HepG2 (cell line): ENCODE measurements around the gene LRRC8D. TPM values are rescaled to one million over a fixed set of nuclear protein-coding genes. Genes with fewer than 3 reads are reported as not detected.

Source experiments
- ASH2L ChIP-seq: fragments of 300-600, 200-600 bp; sonication (generic); IDR thresholded peaks from 2 replicates; pipeline ENCODE4 v1.7.0; 2017; ENCODE audit warnings: low read depth, mild to moderate bottlenecking, moderate library complexity, mixed read lengths, low read length; ENCODE audit not compliant: insufficient read length
- EHMT2 ChIP-seq: fragments of 200-600 bp; sonication (generic); IDR thresholded peaks from 2 replicates; pipeline ENCODE4 v1.7.0; 2017; ENCODE audit warnings: antibody characterized with exemption, low read depth, low read length, borderline replicate concordance
- ETV5 ChIP-seq: IDR thresholded peaks from 2 replicates; pipeline ENCODE4 v1.6.1; 2018; ENCODE audit warnings: missing biosample characterization, missing genetic modification reagents, inconsistent platforms, borderline replicate concordance
- HDAC2 ChIP-seq: sonication (generic); formaldehyde crosslinking; IDR thresholded peaks from 2 replicates; pipeline ENCODE4 v1.4.0; 2020; ENCODE audit warnings: missing genetic modification reagents
- HMG20A ChIP-seq: IDR thresholded peaks from 2 replicates; pipeline ENCODE4 v1.6.1; 2016; ENCODE audit warnings: borderline replicate concordance
- HOXA3 ChIP-seq: sonication (generic); formaldehyde crosslinking; IDR thresholded peaks from 2 replicates; pipeline ENCODE4 v1.5.0; 2020; ENCODE audit warnings: missing genetic modification reagents
- KDM6A ChIP-seq: IDR thresholded peaks from 2 replicates; pipeline ENCODE4 v1.6.1; 2016; ENCODE audit warnings: low read depth
- NCOA2 ChIP-seq: sonication (generic); formaldehyde crosslinking; IDR thresholded peaks from 2 replicates; pipeline ENCODE4 v1.8.0; 2022; ENCODE audit warnings: inconsistent platforms
- PHF20 ChIP-seq: sonication (generic); formaldehyde crosslinking; IDR thresholded peaks from 2 replicates; pipeline ENCODE4 v1.5.0; 2020; ENCODE audit warnings: mild to moderate bottlenecking, missing genetic modification reagents
- PRDM15 ChIP-seq: sonication (generic); formaldehyde crosslinking; IDR thresholded peaks from 2 replicates; pipeline ENCODE4 v1.4.0; 2020; ENCODE audit warnings: missing genetic modification reagents
- SAP130 ChIP-seq: IDR thresholded peaks from 2 replicates; pipeline ENCODE4 v1.6.1; 2016; ENCODE audit warnings: low read depth
- SMARCC2 ChIP-seq: fragments of 450-650 bp; IDR thresholded peaks from 2 replicates; pipeline ENCODE4 v1.6.1; 2017; ENCODE audit warnings: antibody characterized with exemption, mild to moderate bottlenecking
- SOX6 ChIP-seq, 2 experiments: fragments of 450-650 bp in 1 of 2; sonication (generic) in 1 of 2; formaldehyde crosslinking in 1 of 2; IDR thresholded peaks; 2 replicates each; pipeline versions ENCODE4 v1.4.0 to v1.6.1; 2017 to 2020; ENCODE audit warnings: antibody characterized with exemption in 1 of 2, mild to moderate bottlenecking in 1 of 2, missing genetic modification reagents in 1 of 2
- TCF7 ChIP-seq: sonication (generic); IDR thresholded peaks from 2 replicates; pipeline ENCODE4 v1.6.1; 2016; ENCODE audit warnings: antibody characterized with exemption, low read depth
- YEATS4 ChIP-seq: sonication (generic); formaldehyde crosslinking; IDR thresholded peaks from 2 replicates; pipeline ENCODE4 v1.4.0; 2020; ENCODE audit warnings: missing genetic modification reagents, borderline replicate concordance
- ZBTB34 ChIP-seq: sonication (generic); formaldehyde crosslinking; IDR thresholded peaks from 2 replicates; pipeline ENCODE4 v1.8.0; 2022; ENCODE audit warnings: mild to moderate bottlenecking, missing genetic modification reagents
- polyA plus RNA-seq, 8 experiments: library from polyadenylated mRNA; depleted of rRNA in 3 of 8; stranded (reverse) in 7 of 8; unstranded in 1 of 8; fragments of >200 nt; fragmentation: Illumina TruSeq in 4 of 8; extraction: Trizol in 4 of 8; gene quantifications; 2 replicates each; pipeline versions ENCODE4 v1.2.1 to v1.2.3, GENCODE V29; 2011 to 2016; ENCODE audit warnings: low read depth in 4 of 8, missing spikeins in 1 of 8, mixed read lengths in 1 of 8; ENCODE audit not compliant: insufficient read depth in 1 of 8
- total RNA-seq, 5 experiments: library from RNA; depleted of rRNA; stranded (reverse); fragments of >200 nt; fragmentation: Illumina TruSeq; extraction: Trizol; gene quantifications; 2 replicates each; pipeline ENCODE4 v1.2.3, GENCODE V29; 2016; ENCODE audit warnings: low read depth in 1 of 5
- TF ChIP-seq, protein P1 (sequence below): sonication (generic); formaldehyde crosslinking; IDR thresholded peaks from 2 replicates; pipeline ENCODE4 v1.4.0; 2020; ENCODE audit warnings: low read depth, mild to moderate bottlenecking, missing genetic modification reagents
- TF ChIP-seq, protein P2 (sequence below): IDR thresholded peaks from 2 replicates; pipeline ENCODE4 v1.6.1; 2018; ENCODE audit warnings: missing genetic modification reagents, mild to moderate bottlenecking, missing compliant biosample characterization

Gene LRRC8D
- total and polyA plus RNA-seq, 2 of the 13 experiments (the other 11 are each of a cell fraction or from before 2014, with no cell fraction given), result 29.9 to 45.5 TPM

DNA sequence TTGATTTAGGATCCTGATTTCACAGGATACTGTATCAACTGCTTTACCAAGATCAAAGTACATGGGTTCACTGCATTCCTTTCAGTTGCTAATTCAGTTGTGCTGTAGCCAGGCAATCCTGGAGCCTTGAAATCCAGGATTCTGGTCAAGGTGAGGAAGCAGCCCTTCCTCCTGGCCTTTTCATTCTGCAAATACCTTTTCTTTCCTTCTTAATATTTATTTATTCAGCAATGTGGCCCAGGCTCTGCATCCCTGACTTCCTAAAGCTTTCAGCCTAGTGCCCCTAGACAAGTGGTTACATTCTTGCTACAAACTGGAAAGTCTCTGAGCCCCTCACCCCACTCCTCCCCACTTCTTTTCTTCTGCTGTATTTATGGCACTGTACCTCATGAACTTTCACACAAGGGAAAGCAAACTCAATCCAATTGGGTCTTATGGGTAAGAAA is 16.2 kb downstream of the LRRC8D start (continued):
- TF ChIP-seq KDM6A (peak; percentile 61), ZBTB34 (0 out of 2 replicates have a peak, but pooled peaks have one; percentile 25), ASH2L (peak; percentile 73), PHF20 (CRISPR knock-in tag) (no peak), PRDM15 (peak; percentile 99), NCOA2 (CRISPR knock-in tag) (peak; percentile 64), HDAC2 (CRISPR knock-in tag) (peak; percentile 46; the same call in 1 of the 2 replicates), HMG20A (CRISPR knock-in tag) (peak; percentile 49; the same call in 1 of the 2 replicates), SMARCC2 (no peak), SAP130 (CRISPR knock-in tag) (peak; percentile 60; the same call in 1 of the 2 replicates), ETV5 (CRISPR knock-in tag) (peak; percentile 46; the same call in 1 of the 2 replicates), HOXA3 (CRISPR knock-in tag) (peak; percentile 31; the same call in 1 of the 2 replicates), SOX6 (IDR thresholded peaks at IDR 0.05) (no peak), SOX6 (CRISPR knock-in tag; IDR thresholded peaks at IDR 0.05) (peak; percentile 47), TCF7 (peak; percentile 65), EHMT2 (0 out of 2 replicates have a peak, but pooled peaks have one; percentile 47), YEATS4 (CRISPR knock-in tag) (0 out of 2 replicates have a peak, but pooled peaks have one; percentile 36)
- TF ChIP-seq, protein P1, sequence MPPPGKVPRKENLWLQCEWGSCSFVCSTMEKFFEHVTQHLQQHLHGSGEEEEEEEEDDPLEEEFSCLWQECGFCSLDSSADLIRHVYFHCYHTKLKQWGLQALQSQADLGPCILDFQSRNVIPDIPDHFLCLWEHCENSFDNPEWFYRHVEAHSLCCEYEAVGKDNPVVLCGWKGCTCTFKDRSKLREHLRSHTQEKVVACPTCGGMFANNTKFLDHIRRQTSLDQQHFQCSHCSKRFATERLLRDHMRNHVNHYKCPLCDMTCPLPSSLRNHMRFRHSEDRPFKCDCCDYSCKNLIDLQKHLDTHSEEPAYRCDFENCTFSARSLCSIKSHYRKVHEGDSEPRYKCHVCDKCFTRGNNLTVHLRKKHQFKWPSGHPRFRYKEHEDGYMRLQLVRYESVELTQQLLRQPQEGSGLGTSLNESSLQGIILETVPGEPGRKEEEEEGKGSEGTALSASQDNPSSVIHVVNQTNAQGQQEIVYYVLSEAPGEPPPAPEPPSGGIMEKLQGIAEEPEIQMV (CRISPR knock-in tag), result no peak
- TF ChIP-seq, protein P2, sequence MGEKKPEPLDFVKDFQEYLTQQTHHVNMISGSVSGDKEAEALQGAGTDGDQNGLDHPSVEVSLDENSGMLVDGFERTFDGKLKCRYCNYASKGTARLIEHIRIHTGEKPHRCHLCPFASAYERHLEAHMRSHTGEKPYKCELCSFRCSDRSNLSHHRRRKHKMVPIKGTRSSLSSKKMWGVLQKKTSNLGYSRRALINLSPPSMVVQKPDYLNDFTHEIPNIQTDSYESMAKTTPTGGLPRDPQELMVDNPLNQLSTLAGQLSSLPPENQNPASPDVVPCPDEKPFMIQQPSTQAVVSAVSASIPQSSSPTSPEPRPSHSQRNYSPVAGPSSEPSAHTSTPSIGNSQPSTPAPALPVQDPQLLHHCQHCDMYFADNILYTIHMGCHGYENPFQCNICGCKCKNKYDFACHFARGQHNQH (CRISPR knock-in tag), result peak; percentile 38; the same call in 1 of the 2 replicates
